HG03521 (cell line): ENCODE measurements around the gene FXYD5.
"Not testable (repeated sequence)": the region's sequence is repeated elsewhere in the genome, so short reads cannot be mapped to it uniquely, and the experiment has no call there.

Experiments used
- ATAC-seq: cut with Tn5 transposase; IDR thresholded peaks from one replicate; pipeline ENCODE4 v1.9.1; 2021; ENCODE audit warnings: mild to moderate bottlenecking, moderate library complexity; ENCODE audit not compliant: unreplicated experiment

FXYD5 gene

GRCh38 chr19:35119578-35120155 lies 34.9 kb upstream of the FXYD5 start:
- no peak for ATAC-seq

- no peak for ATAC-seq
Observed at GRCh38 chr19:35120492-35120891, 34.0 kb upstream of the FXYD5 start.

GRCh38 chr19:35120898-35121297 lies 33.6 kb upstream of the FXYD5 start:
- ATAC-seq = no peak

- no peak for ATAC-seq
Observed at GRCh38 chr19:35122687-35123551, 31.6 kb upstream of the FXYD5 start.

GRCh38 chr19:35123573-35123972 lies 31.0 kb upstream of the FXYD5 start:
- ATAC-seq = no peak

- ATAC-seq = peak; percentile 84
Observed at GRCh38 chr19:35124098-35125060, 30.2 kb upstream of the FXYD5 start.

- no peak for ATAC-seq
Observed at GRCh38 chr19:35125270-35125717, 29.2 kb upstream of the FXYD5 start.

- no peak for ATAC-seq
Observed at GRCh38 chr19:35125749-35126623, 28.5 kb upstream of the FXYD5 start.

- ATAC-seq = no peak
Observed at GRCh38 chr19:35126624-35126959, 27.9 kb upstream of the FXYD5 start.

- ATAC-seq = no peak
Observed at GRCh38 chr19:35127871-35128270, 26.7 kb upstream of the FXYD5 start.

- ATAC-seq = no peak
Observed at GRCh38 chr19:35128398-35129057, 26.0 kb upstream of the FXYD5 start.

GRCh38 chr19:35129724-35130274 lies 24.7 kb upstream of the FXYD5 start:
- not testable (repeated sequence) for ATAC-seq

- no peak for ATAC-seq
Observed at GRCh38 chr19:35130761-35131720, 23.5 kb upstream of the FXYD5 start.

- ATAC-seq = no peak
Observed at GRCh38 chr19:35132254-35132653, 22.3 kb upstream of the FXYD5 start.

- no peak for ATAC-seq
Observed at GRCh38 chr19:35133826-35134225, 20.7 kb upstream of the FXYD5 start.

GRCh38 chr19:35134601-35135242 lies 19.8 kb upstream of the FXYD5 start, which contains the start of gene LGI4:
Gene LGI4 (minus strand): TSS chr19:35135059. CDS start chr19:35134680, 379 bp downstream.
- no peak for ATAC-seq

GRCh38 chr19:35135389-35135909 lies 19.1 kb upstream of the FXYD5 start:
- ATAC-seq = no peak

- no peak for ATAC-seq
Observed at GRCh38 chr19:35136231-35136630, 18.3 kb upstream of the FXYD5 start.
